Measurements from ENCODE around the gene RPL38.

DNA sequence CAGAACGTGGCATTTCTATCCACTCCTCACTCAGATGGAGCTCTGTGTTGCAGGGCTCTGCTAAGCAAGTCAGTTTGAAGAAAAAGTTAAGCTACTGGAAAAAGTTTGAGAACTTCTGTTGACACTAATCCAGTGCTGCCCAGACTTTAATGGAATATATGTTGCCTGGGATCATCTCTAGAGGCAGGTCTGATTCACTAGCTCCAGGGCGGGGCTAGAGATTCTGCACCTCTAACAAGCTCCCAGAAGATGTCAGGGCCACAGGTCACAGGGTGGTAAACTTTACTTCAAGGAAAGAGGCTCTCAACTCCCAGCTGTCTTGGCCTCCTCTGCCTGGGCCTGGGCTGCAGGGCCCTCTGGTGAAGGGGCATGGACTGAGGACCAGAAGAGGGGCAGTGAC, 16.7 kb downstream of the RPL38 start:
- TF ChIP-seq, protein P1, sequence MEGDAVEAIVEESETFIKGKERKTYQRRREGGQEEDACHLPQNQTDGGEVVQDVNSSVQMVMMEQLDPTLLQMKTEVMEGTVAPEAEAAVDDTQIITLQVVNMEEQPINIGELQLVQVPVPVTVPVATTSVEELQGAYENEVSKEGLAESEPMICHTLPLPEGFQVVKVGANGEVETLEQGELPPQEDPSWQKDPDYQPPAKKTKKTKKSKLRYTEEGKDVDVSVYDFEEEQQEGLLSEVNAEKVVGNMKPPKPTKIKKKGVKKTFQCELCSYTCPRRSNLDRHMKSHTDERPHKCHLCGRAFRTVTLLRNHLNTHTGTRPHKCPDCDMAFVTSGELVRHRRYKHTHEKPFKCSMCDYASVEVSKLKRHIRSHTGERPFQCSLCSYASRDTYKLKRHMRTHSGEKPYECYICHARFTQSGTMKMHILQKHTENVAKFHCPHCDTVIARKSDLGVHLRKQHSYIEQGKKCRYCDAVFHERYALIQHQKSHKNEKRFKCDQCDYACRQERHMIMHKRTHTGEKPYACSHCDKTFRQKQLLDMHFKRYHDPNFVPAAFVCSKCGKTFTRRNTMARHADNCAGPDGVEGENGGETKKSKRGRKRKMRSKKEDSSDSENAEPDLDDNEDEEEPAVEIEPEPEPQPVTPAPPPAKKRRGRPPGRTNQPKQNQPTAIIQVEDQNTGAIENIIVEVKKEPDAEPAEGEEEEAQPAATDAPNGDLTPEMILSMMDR (IDR thresholded peaks at IDR 0.05), result no peak
- TF ChIP-seq ZFX (IDR thresholded peaks at IDR 0.05; ENCODE audit: borderline replicate concordance), result no peak

All from 22Rv1 (cell line).